HEK293T (cell line): Measurements from ENCODE around the gene HOXA6.
A peak's percentile ranks its signal among the peaks of the same experiment; 100 is the strongest.

Experiments
- CTCF ChIA-PET: fragments of 350-600 bp; formaldehyde crosslinking; extraction: SDS; loops from one replicate; lab custom pipeline; 2021; ENCODE audit warnings: antibody characterized with exemption, inconsistent platforms; lab: Yijun Ruan, JAX
- POLR2A ChIA-PET: fragments of 350-600 bp; formaldehyde crosslinking; extraction: SDS; loops from one replicate; lab custom pipeline; 2020; ENCODE audit warnings: antibody characterized with exemption, inconsistent platforms; lab: Yijun Ruan, JAX
- DNase-seq: peaks from one replicate; pipeline ENCODE4 v3.0.0; 2012; ENCODE audit warnings: mixed read lengths; ENCODE audit errors: extremely low spot score
- ARNT ChIP-seq: fragments of 450-650 bp; IDR thresholded peaks from 2 replicates; pipeline ENCODE4 v1.6.1; 2017; ENCODE audit warnings: mild to moderate bottlenecking
- BHLHE40 ChIP-seq: fragments of 450-650 bp; IDR thresholded peaks from 2 replicates; pipeline ENCODE4 v1.6.1; 2016; ENCODE audit warnings: mild to moderate bottlenecking, moderate library complexity, borderline replicate concordance
- CTBP1 ChIP-seq: fragments of 450-650 bp; IDR thresholded peaks from 2 replicates; pipeline ENCODE4 v1.6.1; 2016; ENCODE audit warnings: borderline replicate concordance
- ELF4 ChIP-seq: fragments of 450-650 bp; IDR thresholded peaks from 2 replicates; pipeline ENCODE4 v1.6.1; 2017; ENCODE audit warnings: antibody characterized with exemption
- FOXA1 ChIP-seq: fragments of 450-650 bp; IDR thresholded peaks from 2 replicates; pipeline ENCODE4 v1.6.1; 2016; ENCODE audit warnings: mild to moderate bottlenecking
- FOXK2 ChIP-seq: fragments of 450-650 bp; IDR thresholded peaks from 2 replicates; pipeline ENCODE4 v1.6.1; 2016; ENCODE audit warnings: mild to moderate bottlenecking
- FOXM1 ChIP-seq: fragments of 450-650 bp; IDR thresholded peaks from 2 replicates; pipeline ENCODE4 v1.6.1; 2017; ENCODE audit warnings: mild to moderate bottlenecking, borderline replicate concordance
- HDGF ChIP-seq: fragments of 450-650 bp; IDR thresholded peaks from 2 replicates; pipeline ENCODE4 v1.6.1; 2017; ENCODE audit warnings: antibody characterized with exemption, borderline replicate concordance
- L3MBTL2 ChIP-seq: fragments of 450-650 bp; conservative IDR thresholded peaks from 2 replicates; pipeline ENCODE4 v1.6.1; 2016; ENCODE audit warnings: mild to moderate bottlenecking
- LEF1 ChIP-seq: fragments of 450-650 bp; IDR thresholded peaks from 2 replicates; pipeline ENCODE4 v1.6.1; 2017; ENCODE audit warnings: mild to moderate bottlenecking, borderline replicate concordance
- NFRKB ChIP-seq: fragments of 450-650 bp; IDR thresholded peaks from 2 replicates; pipeline ENCODE4 v1.6.1; 2016; ENCODE audit warnings: mild to moderate bottlenecking, moderate library complexity
- SP1 ChIP-seq: fragments of 450-650 bp; IDR thresholded peaks from 2 replicates; pipeline ENCODE4 v1.6.1; 2017
- SUZ12 ChIP-seq: fragments of 450-650 bp; IDR thresholded peaks from 2 replicates; pipeline ENCODE4 v1.6.1; 2016; ENCODE audit warnings: mild to moderate bottlenecking
- TARDBP ChIP-seq: fragments of 450-650 bp; IDR thresholded peaks from 2 replicates; pipeline ENCODE4 v1.6.1; 2016
- ZNF384 ChIP-seq: fragments of 450-650 bp; IDR thresholded peaks from 2 replicates; pipeline ENCODE4 v1.6.1; 2016
- TF ChIP-seq, protein P1 (sequence below): fragments of 450-650 bp; IDR thresholded peaks from 2 replicates; pipeline ENCODE4 v1.6.1; 2016

HOXA6 gene

GRCh38 chr7:27174874-27175625, 27.5 kb upstream of the HOXA6 start:
- CTCF ChIA-PET, result interaction anchor here (1.1 to 2.3 kb wide), 4 partner anchors 12 to 31 kb away, joined by 3 to 8 read pairs (median 4); partner anchors contain the start of gene HOXA5
- no peak for DNase-seq
- TF ChIP-seq ZNF384, result no peak
- POLR2A ChIA-PET, result interaction anchor here (0.7 to 13.6 kb wide), 10 partner anchors 10 to 979 kb away, joined by 3 to 367 read pairs (median 4); partner anchors contain the start of genes CBX3, HOXA11, HOXA3 and HOXA5

GRCh38 chr7:27173956-27174873, 26.6 kb upstream of the HOXA6 start, which contains the start of gene HOXA10:
TSS of gene HOXA10 (minus strand) at chr7:27174320. CDS start at chr7:27174306, 14 bp downstream.
- POLR2A ChIA-PET, result interaction anchor here (0.7 to 13.6 kb wide), 10 partner anchors 9 to 978 kb away, joined by 3 to 367 read pairs (median 5); partner anchors contain the start of genes CBX3, HNRNPA2B1, HOXA11 and HOXA3
- TF ChIP-seq FOXA1 (no peak), L3MBTL2 (no peak), LEF1 (no peak), CTBP1 (no peak), HDGF (no peak), TARDBP (no peak), FOXK2 (no peak), BHLHE40 (no peak), ELF4 (no peak), FOXM1 (no peak), ZNF384 (no peak), SUZ12 (no peak), SP1 (no peak), ARNT (no peak), NFRKB (no peak)
- TF ChIP-seq, protein P1, sequence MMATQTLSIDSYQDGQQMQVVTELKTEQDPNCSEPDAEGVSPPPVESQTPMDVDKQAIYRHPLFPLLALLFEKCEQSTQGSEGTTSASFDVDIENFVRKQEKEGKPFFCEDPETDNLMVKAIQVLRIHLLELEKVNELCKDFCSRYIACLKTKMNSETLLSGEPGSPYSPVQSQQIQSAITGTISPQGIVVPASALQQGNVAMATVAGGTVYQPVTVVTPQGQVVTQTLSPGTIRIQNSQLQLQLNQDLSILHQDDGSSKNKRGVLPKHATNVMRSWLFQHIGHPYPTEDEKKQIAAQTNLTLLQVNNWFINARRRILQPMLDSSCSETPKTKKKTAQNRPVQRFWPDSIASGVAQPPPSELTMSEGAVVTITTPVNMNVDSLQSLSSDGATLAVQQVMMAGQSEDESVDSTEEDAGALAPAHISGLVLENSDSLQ, result no peak
- CTCF ChIA-PET, result interaction anchor here (1.1 to 2.1 kb wide), 3 partner anchors 12 to 30 kb away, joined by 3 to 5 read pairs (median 3); partner anchors contain the start of gene HOXA5
- DNase-seq, result peak; percentile 39

- DNase-seq, result no peak
- ChIA-PET POLR2A (interaction anchor here (0.8 to 13.6 kb wide), 9 partner anchors 11 to 981 kb away, joined by 3 to 367 read pairs (median 4); partner anchors contain the start of genes CBX3, HNRNPA2B1, HOXA11 and HOXA3), CTCF (no interaction called here)
- TF ChIP-seq LEF1 (peak; percentile 11; the same call in 1 of the 2 replicates), FOXM1 (no peak), BHLHE40 (no peak)
These were observed 26.0 kb upstream of the HOXA6 start for GRCh38 chr7:27173511-27173955.

DNA sequence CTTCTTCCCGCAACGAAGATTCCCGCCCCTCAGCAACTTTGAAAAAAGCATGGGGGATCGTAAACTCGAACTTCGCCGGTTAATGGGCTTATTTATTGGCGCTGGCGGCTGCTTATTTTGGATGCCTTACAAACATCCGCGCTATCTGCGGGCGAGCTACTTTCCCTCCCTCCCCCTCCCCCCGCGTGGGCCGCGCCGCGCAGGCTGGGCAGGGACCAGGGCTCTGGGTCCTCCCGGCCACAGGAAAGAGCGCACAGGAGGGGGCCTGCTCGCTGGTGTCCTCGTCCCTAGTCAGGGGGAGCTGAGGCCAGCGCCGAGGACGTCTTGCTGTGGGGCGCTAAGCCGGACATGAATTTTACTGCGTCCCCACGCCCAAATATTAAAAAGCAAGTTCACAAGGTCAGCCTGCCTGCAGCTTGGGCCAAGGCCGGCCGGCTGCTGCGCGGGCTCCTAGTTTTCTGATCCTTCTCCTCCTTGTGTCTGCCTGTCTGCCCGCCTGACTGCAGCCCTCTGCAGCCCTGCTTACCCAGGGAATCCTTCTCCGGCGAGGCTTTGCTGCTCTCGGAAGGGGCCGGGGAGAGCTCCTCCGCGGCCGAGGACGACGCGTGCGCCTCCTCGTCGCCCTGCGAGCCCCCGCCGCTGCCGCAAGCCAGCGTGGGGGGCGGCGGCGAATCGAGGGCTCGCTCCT, 25.4 kb upstream of the HOXA6 start:
- POLR2A ChIA-PET, result interaction anchor here (0.8 to 13.6 kb wide), 11 partner anchors 10 to 980 kb away, joined by 3 to 367 read pairs (median 4); partner anchors contain the start of genes CBX3, HNRNPA2B1, HOXA11 and HOXA3
- CTCF ChIA-PET, result interaction anchor here (0.7 kb wide), 1 partner anchor 22 kb away, joined by 3 read pairs; no protein-coding TSS in a partner anchor
- TF ChIP-seq CTBP1 (peak; percentile 90; the same call in 1 of the 2 replicates), ELF4 (no peak), ARNT (0 out of 2 replicates have a peak, but pooled peaks have one; percentile 3), SP1 (no peak), LEF1 (no peak), L3MBTL2 (no peak), TARDBP (no peak), HDGF (no peak), ZNF384 (no peak), FOXA1 (no peak), BHLHE40 (no peak)
- TF ChIP-seq, protein P1, result 0 out of 2 replicates have a peak, but pooled peaks have one; percentile 26
- no peak for DNase-seq

DNA sequence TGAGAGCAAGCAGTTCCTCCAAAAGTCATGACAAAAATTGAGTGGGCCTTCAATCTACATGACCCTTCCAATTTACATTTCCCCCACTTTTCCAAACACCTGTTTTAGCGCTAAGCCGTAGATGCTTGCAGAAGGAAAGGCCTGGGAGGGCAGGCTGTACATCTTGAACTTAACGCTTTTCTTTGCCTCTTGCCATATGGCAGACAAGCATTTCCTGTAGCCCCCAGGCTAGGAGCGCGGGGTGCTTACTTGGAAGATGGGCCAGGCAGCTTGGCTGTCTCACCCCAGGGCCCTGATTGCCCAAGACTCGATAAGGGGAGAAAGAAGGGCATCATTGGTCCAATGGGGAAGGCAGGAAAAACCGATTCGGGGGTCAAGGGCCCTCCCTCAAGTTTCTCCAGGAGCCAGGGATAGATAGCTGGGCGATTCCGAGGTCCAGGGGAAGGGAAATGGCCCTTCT, 24.8 kb upstream of the HOXA6 start:
- TF ChIP-seq TARDBP (no peak), ARNT (no peak), ELF4 (no peak), FOXM1 (no peak), L3MBTL2 (no peak), LEF1 (no peak), HDGF (no peak), ZNF384 (no peak), BHLHE40 (no peak), SP1 (no peak), NFRKB (no peak), FOXA1 (no peak), FOXK2 (no peak), CTBP1 (no peak), SUZ12 (no peak)
- TF ChIP-seq, protein P1, result no peak
- POLR2A ChIA-PET, result interaction anchor here (1.0 to 13.6 kb wide), 10 partner anchors 9 to 977 kb away, joined by 3 to 367 read pairs (median 4); partner anchors contain the start of genes CBX3, HNRNPA2B1, HOXA11 and HOXA3
- CTCF ChIA-PET, result interaction anchor here (0.7 kb wide), 1 partner anchor 21 kb away, joined by 3 read pairs; no protein-coding TSS in a partner anchor
- no peak for DNase-seq
